OCI-LY1 (cell line): Measurements from ENCODE around the gene TBX15.

ENCODE experiments used
- EZH2 ChIP-seq: fragments of 200-600 bp; sonication (generic), shearing (Covaris generic); IDR thresholded peaks from 2 replicates; pipeline ENCODE4 v1.8.0; 2017; ENCODE audit warnings: borderline replicate concordance, mixed run types, mild to moderate bottlenecking, antibody characterized with exemption, low read length, moderate library complexity, mixed read lengths
- TF ChIP-seq, protein P1 (sequence below): fragments of 200-600 bp; sonication (generic), shearing (Covaris generic); IDR thresholded peaks from 2 replicates; pipeline ENCODE4 v1.5.1; 2017; ENCODE audit warnings: mild to moderate bottlenecking, antibody characterized with exemption, low read length, moderate library complexity, mixed read lengths

DNA sequence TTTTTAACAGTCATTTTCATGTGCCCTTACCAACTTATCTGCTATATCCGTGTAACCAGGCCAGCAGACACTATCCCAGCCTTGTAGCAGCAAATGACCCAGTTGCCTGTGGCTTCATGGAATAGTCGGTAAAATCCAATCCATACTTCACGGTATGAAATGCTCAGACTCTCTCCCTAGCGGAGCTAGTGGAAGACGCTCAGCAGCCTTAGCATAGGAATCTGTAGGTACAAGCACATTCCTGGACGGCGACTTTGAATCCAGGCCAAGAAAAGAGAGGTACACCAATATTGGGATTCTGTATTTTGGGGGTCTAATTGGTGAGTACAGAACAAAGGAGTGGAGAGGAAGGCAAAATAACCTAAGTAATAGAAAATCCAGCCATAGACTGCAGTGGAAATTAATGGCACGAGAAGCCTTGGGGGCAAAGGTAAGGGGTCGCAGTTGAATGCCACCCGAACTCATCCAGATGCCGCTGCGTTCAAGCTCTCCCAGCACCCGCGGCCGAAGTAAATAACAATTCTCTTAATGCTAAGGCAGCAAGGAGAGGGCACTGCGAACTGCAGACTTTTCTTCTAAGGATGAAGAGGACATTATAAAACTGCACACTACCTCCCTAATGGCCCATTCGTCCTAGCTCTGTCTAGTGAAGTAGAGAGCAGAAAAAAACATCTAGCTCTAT, 17.7 kb upstream of the TBX15 start:
- TF ChIP-seq, protein P1, sequence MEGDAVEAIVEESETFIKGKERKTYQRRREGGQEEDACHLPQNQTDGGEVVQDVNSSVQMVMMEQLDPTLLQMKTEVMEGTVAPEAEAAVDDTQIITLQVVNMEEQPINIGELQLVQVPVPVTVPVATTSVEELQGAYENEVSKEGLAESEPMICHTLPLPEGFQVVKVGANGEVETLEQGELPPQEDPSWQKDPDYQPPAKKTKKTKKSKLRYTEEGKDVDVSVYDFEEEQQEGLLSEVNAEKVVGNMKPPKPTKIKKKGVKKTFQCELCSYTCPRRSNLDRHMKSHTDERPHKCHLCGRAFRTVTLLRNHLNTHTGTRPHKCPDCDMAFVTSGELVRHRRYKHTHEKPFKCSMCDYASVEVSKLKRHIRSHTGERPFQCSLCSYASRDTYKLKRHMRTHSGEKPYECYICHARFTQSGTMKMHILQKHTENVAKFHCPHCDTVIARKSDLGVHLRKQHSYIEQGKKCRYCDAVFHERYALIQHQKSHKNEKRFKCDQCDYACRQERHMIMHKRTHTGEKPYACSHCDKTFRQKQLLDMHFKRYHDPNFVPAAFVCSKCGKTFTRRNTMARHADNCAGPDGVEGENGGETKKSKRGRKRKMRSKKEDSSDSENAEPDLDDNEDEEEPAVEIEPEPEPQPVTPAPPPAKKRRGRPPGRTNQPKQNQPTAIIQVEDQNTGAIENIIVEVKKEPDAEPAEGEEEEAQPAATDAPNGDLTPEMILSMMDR: no peak
- TF ChIP-seq EZH2: no peak
